ENCODE data around the gene MCCC2. TPM values are rescaled to one million over a fixed set of nuclear protein-coding genes. Genes with fewer than 3 reads are reported as not detected.
A peak's percentile ranks its signal among the peaks of the same experiment; 100 is the strongest.

The MCCC2 gene
- total and polyA plus RNA-seq, 2 of the 13 experiments (the other 11 are each of a cell fraction or from before 2014, with no cell fraction given) = 44.8 to 83.6 TPM

DNA sequence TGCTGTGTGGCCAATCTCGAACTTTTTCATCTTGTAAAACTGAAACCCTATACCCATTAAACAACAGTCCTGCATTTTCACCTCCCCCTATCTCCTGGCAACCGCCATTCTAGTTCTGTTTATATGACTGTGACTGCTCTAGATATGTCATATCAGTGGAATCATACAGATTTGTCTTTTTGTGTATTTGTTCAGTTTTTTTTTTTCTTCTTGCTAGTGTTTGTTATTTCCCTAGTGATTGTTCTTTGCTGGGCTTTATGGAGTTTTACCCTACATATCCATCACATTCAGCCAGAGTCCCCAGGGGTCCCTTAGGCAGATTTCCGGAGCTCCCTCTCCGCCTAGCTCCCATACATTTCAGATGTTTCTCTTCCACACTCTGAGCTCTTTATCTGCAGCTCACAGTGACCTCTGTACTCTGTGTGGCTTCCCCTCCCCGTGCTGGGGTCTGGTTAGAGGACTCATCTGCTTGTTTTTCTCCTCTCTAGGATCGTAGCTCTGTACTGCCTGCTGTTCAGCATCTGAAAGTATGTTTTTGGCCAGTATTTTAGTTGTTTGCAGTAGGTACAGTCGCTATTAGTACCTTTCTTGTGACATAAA lies 106.8 kb downstream of the MCCC2 start (continued):
- TF ChIP-seq, protein P1, sequence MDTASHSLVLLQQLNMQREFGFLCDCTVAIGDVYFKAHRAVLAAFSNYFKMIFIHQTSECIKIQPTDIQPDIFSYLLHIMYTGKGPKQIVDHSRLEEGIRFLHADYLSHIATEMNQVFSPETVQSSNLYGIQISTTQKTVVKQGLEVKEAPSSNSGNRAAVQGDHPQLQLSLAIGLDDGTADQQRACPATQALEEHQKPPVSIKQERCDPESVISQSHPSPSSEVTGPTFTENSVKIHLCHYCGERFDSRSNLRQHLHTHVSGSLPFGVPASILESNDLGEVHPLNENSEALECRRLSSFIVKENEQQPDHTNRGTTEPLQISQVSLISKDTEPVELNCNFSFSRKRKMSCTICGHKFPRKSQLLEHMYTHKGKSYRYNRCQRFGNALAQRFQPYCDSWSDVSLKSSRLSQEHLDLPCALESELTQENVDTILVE (CRISPR knock-in tag; IDR thresholded peaks at IDR 0.05) = peak; percentile 23; the same call in 1 of the 2 replicates
- TF ChIP-seq NPAS2 (CRISPR knock-in tag; IDR thresholded peaks at IDR 0.05; ENCODE audit: borderline replicate concordance) (no peak), NFKBIZ (CRISPR knock-in tag; IDR thresholded peaks at IDR 0.05) (no peak), ZNF546 (CRISPR knock-in tag; conservative IDR thresholded peaks at IDR 0.05) (no peak), BCL6 (CRISPR knock-in tag; IDR thresholded peaks at IDR 0.05) (peak; percentile 53), RFX1 (IDR thresholded peaks at IDR 0.05) (peak; percentile 43; the same call in 1 of the 2 replicates), ZSCAN21 (CRISPR knock-in tag; IDR thresholded peaks at IDR 0.05; ENCODE audit: borderline replicate concordance) (no peak), POLR2G (IDR thresholded peaks at IDR 0.05; ENCODE audit: low read depth, low read length) (peak; percentile 70), EEA1 (CRISPR knock-in tag; IDR thresholded peaks at IDR 0.05; ENCODE audit: borderline replicate concordance) (no peak), ATAD3A (CRISPR knock-in tag; IDR thresholded peaks at IDR 0.05) (no peak), HOXA9 (CRISPR knock-in tag; IDR thresholded peaks at IDR 0.05; ENCODE audit: borderline replicate concordance) (no peak), CEBPG (CRISPR knock-in tag; IDR thresholded peaks at IDR 0.05) (no peak), CBFB (CRISPR knock-in tag; IDR thresholded peaks at IDR 0.05) (0 out of 2 replicates have a peak, but pooled peaks have one; percentile 38)
- TF ChIP-seq, protein P2, sequence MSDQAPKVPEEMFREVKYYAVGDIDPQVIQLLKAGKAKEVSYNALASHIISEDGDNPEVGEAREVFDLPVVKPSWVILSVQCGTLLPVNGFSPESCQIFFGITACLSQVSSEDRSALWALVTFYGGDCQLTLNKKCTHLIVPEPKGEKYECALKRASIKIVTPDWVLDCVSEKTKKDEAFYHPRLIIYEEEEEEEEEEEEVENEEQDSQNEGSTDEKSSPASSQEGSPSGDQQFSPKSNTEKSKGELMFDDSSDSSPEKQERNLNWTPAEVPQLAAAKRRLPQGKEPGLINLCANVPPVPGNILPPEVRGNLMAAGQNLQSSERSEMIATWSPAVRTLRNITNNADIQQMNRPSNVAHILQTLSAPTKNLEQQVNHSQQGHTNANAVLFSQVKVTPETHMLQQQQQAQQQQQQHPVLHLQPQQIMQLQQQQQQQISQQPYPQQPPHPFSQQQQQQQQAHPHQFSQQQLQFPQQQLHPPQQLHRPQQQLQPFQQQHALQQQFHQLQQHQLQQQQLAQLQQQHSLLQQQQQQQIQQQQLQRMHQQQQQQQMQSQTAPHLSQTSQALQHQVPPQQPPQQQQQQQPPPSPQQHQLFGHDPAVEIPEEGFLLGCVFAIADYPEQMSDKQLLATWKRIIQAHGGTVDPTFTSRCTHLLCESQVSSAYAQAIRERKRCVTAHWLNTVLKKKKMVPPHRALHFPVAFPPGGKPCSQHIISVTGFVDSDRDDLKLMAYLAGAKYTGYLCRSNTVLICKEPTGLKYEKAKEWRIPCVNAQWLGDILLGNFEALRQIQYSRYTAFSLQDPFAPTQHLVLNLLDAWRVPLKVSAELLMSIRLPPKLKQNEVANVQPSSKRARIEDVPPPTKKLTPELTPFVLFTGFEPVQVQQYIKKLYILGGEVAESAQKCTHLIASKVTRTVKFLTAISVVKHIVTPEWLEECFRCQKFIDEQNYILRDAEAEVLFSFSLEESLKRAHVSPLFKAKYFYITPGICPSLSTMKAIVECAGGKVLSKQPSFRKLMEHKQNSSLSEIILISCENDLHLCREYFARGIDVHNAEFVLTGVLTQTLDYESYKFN (CRISPR knock-in tag; conservative IDR thresholded peaks at IDR 0.05) = peak; percentile 85
- TF ChIP-seq, protein P3, sequence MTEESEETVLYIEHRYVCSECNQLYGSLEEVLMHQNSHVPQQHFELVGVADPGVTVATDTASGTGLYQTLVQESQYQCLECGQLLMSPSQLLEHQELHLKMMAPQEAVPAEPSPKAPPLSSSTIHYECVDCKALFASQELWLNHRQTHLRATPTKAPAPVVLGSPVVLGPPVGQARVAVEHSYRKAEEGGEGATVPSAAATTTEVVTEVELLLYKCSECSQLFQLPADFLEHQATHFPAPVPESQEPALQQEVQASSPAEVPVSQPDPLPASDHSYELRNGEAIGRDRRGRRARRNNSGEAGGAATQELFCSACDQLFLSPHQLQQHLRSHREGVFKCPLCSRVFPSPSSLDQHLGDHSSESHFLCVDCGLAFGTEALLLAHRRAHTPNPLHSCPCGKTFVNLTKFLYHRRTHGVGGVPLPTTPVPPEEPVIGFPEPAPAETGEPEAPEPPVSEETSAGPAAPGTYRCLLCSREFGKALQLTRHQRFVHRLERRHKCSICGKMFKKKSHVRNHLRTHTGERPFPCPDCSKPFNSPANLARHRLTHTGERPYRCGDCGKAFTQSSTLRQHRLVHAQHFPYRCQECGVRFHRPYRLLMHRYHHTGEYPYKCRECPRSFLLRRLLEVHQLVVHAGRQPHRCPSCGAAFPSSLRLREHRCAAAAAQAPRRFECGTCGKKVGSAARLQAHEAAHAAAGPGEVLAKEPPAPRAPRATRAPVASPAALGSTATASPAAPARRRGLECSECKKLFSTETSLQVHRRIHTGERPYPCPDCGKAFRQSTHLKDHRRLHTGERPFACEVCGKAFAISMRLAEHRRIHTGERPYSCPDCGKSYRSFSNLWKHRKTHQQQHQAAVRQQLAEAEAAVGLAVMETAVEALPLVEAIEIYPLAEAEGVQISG (CRISPR knock-in tag; IDR thresholded peaks at IDR 0.05) = peak; percentile 68; the same call in 1 of the 2 replicates
- TF ChIP-seq, protein P4, sequence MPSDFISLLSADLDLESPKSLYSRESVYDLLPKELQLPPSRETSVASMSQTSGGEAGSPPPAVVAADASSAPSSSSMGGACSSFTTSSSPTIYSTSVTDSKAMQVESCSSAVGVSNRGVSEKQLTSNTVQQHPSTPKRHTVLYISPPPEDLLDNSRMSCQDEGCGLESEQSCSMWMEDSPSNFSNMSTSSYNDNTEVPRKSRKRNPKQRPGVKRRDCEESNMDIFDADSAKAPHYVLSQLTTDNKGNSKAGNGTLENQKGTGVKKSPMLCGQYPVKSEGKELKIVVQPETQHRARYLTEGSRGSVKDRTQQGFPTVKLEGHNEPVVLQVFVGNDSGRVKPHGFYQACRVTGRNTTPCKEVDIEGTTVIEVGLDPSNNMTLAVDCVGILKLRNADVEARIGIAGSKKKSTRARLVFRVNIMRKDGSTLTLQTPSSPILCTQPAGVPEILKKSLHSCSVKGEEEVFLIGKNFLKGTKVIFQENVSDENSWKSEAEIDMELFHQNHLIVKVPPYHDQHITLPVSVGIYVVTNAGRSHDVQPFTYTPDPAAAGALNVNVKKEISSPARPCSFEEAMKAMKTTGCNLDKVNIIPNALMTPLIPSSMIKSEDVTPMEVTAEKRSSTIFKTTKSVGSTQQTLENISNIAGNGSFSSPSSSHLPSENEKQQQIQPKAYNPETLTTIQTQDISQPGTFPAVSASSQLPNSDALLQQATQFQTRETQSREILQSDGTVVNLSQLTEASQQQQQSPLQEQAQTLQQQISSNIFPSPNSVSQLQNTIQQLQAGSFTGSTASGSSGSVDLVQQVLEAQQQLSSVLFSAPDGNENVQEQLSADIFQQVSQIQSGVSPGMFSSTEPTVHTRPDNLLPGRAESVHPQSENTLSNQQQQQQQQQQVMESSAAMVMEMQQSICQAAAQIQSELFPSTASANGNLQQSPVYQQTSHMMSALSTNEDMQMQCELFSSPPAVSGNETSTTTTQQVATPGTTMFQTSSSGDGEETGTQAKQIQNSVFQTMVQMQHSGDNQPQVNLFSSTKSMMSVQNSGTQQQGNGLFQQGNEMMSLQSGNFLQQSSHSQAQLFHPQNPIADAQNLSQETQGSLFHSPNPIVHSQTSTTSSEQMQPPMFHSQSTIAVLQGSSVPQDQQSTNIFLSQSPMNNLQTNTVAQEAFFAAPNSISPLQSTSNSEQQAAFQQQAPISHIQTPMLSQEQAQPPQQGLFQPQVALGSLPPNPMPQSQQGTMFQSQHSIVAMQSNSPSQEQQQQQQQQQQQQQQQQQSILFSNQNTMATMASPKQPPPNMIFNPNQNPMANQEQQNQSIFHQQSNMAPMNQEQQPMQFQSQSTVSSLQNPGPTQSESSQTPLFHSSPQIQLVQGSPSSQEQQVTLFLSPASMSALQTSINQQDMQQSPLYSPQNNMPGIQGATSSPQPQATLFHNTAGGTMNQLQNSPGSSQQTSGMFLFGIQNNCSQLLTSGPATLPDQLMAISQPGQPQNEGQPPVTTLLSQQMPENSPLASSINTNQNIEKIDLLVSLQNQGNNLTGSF (CRISPR knock-in tag; IDR thresholded peaks at IDR 0.05) = no peak

All from HepG2 (cell line).